ENCODE results near the gene SRPX. TPM values are rescaled to one million over a fixed set of nuclear protein-coding genes. Genes with fewer than 3 reads are reported as not detected.

Gene SRPX
- polyA plus RNA-seq, 2 of the 4 experiments (the other 2 are of a cell fraction), result 1.8 to 3.8 TPM

DNA sequence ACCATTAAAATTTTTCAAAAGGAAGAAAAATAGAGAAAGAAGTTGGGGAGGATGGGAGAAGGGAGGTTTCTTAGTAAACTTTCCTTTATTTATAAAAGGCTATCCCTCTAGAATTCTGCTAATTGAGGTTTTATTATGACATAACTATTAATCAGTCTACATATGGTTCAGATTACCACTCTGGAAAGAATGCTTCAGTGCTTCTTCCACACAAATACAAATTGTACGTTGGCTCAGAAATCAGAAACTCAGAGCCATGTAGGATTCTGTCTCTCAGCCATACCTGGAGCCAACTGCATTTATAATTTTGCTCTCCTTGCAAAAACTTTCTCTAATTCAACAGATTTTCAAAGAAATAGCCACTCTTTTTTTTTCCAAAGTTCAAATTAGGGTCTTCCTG lies 37.1 kb downstream of the SRPX start:
- Histone ChIP-seq H3K27ac (no peak overlapping the region), H3K4me1 (no peaks in the 10 kb centered on the region), H3K9me3 (no peaks in the 10 kb centered on the region), H3K4me2 (no peak overlapping the region), H3K4me3 (no peak overlapping the region)
- FAIRE-seq, result no peak
- DNase-seq (ENCODE audit: low read depth in 1 of 2, low spot score in 1 of 2), result no peak
- no peak for ATAC-seq
- TF ChIP-seq RAD21 (conservative IDR thresholded peaks at IDR 0.05 in 1 of 2, IDR thresholded peaks at IDR 0.05 in 1 of 2) (no peak), CEBPB (IDR thresholded peaks at IDR 0.05) (no peak), ZNF302 (CRISPR knock-in tag; IDR thresholded peaks at IDR 0.05) (no peak), SREBF2 (IDR thresholded peaks at IDR 0.05) (no peak), TFCP2L1 (CRISPR knock-in tag; IDR thresholded peaks at IDR 0.05) (no peak), SMC3 (IDR thresholded peaks at IDR 0.05) (no peak), EHMT2 (IDR thresholded peaks at IDR 0.05; ENCODE audit: low read depth) (no peak), RFX5 (IDR thresholded peaks at IDR 0.05) (no peak), HOXA7 (CRISPR knock-in tag; IDR thresholded peaks at IDR 0.05) (no peak), MAZ (IDR thresholded peaks at IDR 0.05; ENCODE audit: borderline replicate concordance, low read depth, low read length) (no peak), POLR2A (IDR thresholded peaks at IDR 0.05; ENCODE audit: low read length) (no peak), RCOR1 (IDR thresholded peaks at IDR 0.05; ENCODE audit: low read depth, low read length) (no peak)
- TF ChIP-seq, protein P1, sequence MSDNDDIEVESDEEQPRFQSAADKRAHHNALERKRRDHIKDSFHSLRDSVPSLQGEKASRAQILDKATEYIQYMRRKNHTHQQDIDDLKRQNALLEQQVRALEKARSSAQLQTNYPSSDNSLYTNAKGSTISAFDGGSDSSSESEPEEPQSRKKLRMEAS (IDR thresholded peaks at IDR 0.05), result no peak
- TF ChIP-seq, protein P2, sequence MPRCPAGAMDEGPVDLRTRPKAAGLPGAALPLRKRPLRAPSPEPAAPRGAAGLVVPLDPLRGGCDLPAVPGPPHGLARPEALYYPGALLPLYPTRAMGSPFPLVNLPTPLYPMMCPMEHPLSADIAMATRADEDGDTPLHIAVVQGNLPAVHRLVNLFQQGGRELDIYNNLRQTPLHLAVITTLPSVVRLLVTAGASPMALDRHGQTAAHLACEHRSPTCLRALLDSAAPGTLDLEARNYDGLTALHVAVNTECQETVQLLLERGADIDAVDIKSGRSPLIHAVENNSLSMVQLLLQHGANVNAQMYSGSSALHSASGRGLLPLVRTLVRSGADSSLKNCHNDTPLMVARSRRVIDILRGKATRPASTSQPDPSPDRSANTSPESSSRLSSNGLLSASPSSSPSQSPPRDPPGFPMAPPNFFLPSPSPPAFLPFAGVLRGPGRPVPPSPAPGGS (IDR thresholded peaks at IDR 0.05), result no peak
- TF ChIP-seq, protein P3, sequence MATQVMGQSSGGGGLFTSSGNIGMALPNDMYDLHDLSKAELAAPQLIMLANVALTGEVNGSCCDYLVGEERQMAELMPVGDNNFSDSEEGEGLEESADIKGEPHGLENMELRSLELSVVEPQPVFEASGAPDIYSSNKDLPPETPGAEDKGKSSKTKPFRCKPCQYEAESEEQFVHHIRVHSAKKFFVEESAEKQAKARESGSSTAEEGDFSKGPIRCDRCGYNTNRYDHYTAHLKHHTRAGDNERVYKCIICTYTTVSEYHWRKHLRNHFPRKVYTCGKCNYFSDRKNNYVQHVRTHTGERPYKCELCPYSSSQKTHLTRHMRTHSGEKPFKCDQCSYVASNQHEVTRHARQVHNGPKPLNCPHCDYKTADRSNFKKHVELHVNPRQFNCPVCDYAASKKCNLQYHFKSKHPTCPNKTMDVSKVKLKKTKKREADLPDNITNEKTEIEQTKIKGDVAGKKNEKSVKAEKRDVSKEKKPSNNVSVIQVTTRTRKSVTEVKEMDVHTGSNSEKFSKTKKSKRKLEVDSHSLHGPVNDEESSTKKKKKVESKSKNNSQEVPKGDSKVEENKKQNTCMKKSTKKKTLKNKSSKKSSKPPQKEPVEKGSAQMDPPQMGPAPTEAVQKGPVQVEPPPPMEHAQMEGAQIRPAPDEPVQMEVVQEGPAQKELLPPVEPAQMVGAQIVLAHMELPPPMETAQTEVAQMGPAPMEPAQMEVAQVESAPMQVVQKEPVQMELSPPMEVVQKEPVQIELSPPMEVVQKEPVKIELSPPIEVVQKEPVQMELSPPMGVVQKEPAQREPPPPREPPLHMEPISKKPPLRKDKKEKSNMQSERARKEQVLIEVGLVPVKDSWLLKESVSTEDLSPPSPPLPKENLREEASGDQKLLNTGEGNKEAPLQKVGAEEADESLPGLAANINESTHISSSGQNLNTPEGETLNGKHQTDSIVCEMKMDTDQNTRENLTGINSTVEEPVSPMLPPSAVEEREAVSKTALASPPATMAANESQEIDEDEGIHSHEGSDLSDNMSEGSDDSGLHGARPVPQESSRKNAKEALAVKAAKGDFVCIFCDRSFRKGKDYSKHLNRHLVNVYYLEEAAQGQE (IDR thresholded peaks at IDR 0.05), result no peak
- ChIA-PET CTCF (interaction anchor here (1.3 to 4.6 kb wide), 3 partner anchors 8 to 17 kb away, joined by 4 to 20 read pairs (median 5); no protein-coding TSS in a partner anchor), POLR2A (no interaction called here)
- WGBS (ENCODE audit: missing lambda C conversion rate), result 35% methylated on average over 1 of the region's 1 CpG

DNA sequence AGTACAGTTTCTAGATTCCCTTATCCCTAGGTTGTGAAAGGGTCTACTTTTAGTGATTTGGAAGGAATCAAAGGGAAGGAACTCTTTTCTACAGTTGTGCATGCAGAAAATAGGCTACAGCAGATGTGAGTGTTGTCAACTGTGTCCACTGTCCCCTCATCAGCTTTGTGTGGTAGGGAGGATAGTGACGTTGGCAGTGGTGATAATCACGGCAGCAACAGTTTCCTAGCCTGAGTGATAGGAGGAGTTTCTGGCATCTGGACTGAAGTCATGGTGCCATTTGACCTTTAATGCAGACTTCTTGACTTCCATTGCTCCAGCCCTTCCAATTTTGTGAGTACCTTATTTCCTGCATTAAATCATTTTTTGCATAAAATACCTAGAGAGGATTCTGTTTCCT lies 39.3 kb downstream of the SRPX start:
- ChIA-PET CTCF (no interaction called here), POLR2A (no interaction called here)
- no peak overlapping the region for H3K27ac ChIP-seq
- H3K4me1 ChIP-seq, result no peaks in the 10 kb centered on the region
- H3K4me3 ChIP-seq, result no peak overlapping the region
- 85% methylated on average over 2 of the region's 2 CpGs for WGBS (ENCODE audit: missing lambda C conversion rate)
- FAIRE-seq, result no peak
- no peak overlapping the region for H3K4me2 ChIP-seq
- DNase-seq (ENCODE audit: low read depth in 1 of 2, low spot score in 1 of 2), result no peak
- TF ChIP-seq CBX8 (IDR thresholded peaks at IDR 0.05) (no peak), ZSCAN20 (CRISPR knock-in tag; IDR thresholded peaks at IDR 0.05) (no peak), HDAC2 (IDR thresholded peaks at IDR 0.05) (no peak), NFE2L2 (conservative IDR thresholded peaks at IDR 0.05; ENCODE audit: low read length) (no peak), KDM1A (IDR thresholded peaks at IDR 0.05; ENCODE audit: low read depth) (no peak)
- TF ChIP-seq, protein P4, sequence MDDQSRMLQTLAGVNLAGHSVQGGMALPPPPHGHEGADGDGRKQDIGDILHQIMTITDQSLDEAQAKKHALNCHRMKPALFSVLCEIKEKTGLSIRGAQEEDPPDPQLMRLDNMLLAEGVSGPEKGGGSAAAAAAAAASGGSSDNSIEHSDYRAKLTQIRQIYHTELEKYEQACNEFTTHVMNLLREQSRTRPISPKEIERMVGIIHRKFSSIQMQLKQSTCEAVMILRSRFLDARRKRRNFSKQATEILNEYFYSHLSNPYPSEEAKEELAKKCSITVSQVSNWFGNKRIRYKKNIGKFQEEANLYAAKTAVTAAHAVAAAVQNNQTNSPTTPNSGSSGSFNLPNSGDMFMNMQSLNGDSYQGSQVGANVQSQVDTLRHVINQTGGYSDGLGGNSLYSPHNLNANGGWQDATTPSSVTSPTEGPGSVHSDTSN (IDR thresholded peaks at IDR 0.05), result no peak
- TF ChIP-seq, protein P5, sequence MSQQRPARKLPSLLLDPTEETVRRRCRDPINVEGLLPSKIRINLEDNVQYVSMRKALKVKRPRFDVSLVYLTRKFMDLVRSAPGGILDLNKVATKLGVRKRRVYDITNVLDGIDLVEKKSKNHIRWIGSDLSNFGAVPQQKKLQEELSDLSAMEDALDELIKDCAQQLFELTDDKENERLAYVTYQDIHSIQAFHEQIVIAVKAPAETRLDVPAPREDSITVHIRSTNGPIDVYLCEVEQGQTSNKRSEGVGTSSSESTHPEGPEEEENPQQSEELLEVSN (IDR thresholded peaks at IDR 0.05; ENCODE audit: borderline replicate concordance, low read depth), result no peak
- no peaks in the 10 kb centered on the region for H3K9me3 ChIP-seq
- no peak for ATAC-seq

All from A549 (cell line).